GM18868 (cell line): ENCODE results near the gene TEX53.

Source experiments
- ATAC-seq: cut with Tn5 transposase; IDR thresholded peaks from one replicate; pipeline ENCODE4 v1.9.1; 2021; ENCODE audit warnings: mild to moderate bottlenecking, moderate library complexity; ENCODE audit not compliant: unreplicated experiment

Gene TEX53

DNA sequence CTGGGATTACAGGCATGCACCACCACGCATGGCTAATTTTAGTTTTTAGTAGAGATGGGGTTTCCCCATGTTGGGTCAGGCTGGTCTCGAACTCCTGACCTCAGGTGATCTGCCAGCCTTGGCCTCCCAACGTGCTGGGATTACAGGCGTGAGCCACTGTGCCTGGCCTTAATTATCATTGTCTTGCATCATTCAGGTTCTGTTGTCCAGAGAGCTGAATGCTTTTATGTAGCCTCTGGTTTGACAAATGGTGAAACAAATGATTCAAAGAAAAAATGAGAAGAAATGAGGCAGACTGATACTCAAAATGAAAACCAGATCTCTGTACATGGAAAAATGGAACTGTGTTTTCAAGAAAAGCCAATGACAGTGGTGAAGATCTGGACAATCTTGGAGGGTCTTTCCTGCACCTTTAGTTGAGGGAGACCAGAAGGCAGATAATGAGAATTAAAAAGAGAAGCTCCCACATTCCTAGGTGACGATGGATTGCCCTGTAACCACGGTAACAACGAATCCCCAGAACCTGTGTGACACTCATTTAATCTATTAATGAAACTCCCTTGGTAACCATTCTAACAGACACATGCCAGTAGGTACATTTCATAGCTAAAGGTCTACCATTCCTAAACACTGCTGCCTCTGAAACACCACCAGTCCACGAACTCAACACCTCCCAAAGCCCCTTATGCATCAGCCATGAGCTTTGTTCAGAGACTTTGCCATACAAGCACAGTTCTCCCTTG lies 22.8 kb upstream of the TEX53 start:
- ATAC-seq = no peak

DNA sequence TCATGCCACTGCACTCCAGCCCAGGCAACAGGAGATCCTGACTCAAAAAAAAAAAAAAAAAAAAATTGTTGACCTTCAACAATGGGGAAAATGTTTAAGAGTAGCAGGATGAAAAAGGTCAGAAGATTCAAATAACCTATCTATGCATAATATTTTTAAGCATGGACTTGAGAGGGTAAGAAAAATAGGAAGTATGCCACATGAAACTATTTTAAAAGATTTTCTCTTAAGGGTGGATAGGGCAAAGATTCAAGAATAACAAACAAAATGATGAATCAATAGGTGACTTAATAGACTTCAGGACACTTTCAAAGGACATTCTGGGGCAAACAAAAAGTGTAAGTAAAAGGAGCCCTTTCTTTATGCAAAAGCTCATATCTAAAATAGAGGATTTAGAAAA lies 21.2 kb upstream of the TEX53 start:
- no peak for ATAC-seq

DNA sequence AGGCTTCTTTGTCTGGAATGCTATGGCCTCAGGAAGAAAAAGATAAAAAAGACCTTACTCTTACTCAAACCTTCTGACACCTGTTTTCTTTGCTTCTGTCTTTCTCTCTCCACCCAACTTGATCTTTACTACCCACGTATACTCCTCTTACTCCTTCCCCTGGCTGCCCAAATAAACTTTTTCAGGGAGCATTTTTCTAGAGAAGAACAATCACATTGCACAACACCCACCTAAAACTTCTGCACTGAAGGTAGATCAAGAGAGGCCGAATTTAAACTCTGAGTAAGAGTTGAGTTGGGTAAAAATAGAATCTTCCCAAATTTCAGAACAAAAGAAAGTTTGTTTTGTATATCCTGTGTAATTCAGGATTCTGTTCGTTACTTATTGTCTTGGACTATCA lies 20.5 kb upstream of the TEX53 start:
- ATAC-seq = no peak

DNA sequence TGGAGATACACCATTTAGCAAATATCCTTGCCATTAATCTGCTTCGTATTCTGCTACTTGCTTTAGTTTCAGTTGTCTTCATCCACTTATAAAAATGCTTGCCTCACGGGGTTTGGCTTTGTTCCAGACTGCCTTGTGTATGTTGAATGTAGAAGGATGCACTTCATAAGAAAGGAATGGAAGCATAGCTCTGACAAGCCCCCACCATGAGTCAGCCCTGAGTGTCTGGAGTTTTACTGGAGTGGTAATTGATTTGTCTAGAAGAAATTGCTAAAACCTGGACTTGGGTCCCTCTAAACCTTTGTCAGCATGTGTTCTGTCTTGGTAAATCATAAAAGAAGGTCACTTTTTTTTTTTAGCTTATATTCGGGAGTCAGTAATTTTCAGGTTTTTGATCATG lies 19.8 kb upstream of the TEX53 start:
- ATAC-seq = no peak

DNA sequence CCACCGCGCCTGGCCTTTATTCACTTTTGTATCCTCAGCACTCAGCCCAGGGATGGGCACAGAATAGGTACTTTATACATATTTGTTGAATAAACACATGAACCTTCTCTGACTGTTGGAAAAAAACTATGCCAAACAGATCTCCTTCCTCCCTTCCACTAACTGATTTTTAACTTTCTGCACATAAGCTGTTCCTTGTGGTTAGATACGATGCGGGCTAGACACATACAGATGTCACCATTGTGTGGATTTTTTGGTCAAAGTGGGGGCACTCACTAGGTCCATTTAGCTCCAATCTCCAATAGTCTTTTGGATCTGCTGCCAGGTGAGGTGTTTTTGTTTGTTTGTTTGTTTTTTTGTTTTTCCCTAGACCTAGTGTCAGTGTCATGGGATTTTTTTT lies 19.3 kb upstream of the TEX53 start:
- no peak for ATAC-seq

- no peak for ATAC-seq
Measured at GRCh38 chr9:114674798-114675540, 17.4 kb upstream of the TEX53 start.

GRCh38 chr9:114674076-114674797 lies 16.6 kb upstream of the TEX53 start:
- no peak for ATAC-seq

DNA sequence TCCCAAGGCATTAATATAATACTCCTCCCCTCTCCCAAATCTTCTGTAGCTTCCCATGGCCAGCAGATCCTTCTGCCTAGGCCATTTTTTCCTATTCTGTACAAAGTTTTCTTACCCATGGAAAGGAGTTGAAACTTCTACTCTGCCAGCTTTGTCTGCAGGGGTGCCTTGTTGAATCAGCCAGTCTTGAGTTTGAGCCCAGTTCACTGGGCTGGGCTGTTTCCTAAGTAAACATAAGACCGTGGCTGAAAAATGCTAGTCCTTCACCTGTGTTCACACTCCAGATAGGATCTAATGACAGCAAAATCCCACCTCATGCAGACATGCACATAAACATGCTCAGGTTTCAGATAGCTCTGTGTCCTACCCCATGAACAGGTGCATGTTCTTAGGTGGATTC lies 14.0 kb upstream of the TEX53 start:
- no peak for ATAC-seq

- no peak for ATAC-seq
Measured at GRCh38 chr9:114669961-114670360, 12.4 kb upstream of the TEX53 start.

DNA sequence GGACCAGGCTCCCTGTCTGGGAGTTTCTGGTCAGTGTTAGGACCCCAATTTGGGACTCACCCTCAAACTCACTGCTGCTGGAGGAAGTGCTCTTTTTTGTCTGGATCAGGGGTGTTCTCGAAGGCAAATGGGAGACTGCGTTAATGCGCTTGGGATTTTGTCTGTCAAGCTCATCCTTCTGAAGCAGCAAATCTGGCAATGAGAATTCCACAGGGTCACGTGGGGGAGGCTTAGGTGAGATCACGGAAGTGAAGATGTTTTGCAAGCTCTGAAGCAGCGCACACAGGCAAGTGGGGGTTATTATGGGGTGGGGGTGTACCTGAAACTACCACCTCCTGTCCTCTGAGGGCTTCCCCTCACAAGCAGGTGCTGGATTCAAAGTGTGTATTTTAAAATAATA lies 10.5 kb upstream of the TEX53 start:
- ATAC-seq = no peak

DNA sequence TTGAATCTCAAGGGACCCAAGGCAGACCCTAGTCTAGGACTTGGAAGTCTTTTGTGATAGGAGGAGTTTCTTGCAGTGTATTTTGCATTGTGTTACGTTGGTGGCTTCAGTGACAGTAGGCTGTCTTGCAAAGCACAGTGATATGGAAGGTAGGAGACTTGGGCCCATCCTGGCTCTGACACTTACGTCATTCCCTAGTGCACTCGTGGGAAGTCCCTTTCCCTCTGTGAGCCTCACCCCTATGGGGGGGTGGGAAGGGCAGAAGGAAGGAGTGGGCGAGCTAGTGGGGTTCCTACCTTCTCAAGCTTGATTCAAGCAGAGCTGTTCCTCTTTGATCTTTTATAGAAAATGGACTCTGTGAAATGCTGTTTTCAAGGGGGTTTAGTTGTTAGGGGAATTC lies 9.2 kb upstream of the TEX53 start:
- no peak for ATAC-seq

- ATAC-seq = no peak
Measured at GRCh38 chr9:114666401-114666800, 8.8 kb upstream of the TEX53 start.

GRCh38 chr9:114664181-114664580 lies 6.6 kb upstream of the TEX53 start:
- no peak for ATAC-seq

GRCh38 chr9:114662081-114662989 lies 4.7 kb upstream of the TEX53 start:
- peak; percentile 83 for ATAC-seq

- ATAC-seq = no peak
Measured at GRCh38 chr9:114656301-114656700, 1.3 kb downstream of the TEX53 start.

GRCh38 chr9:114655689-114656088 lies 1.9 kb downstream of the TEX53 start:
- ATAC-seq = no peak

- peak; percentile 82 for ATAC-seq
Measured at GRCh38 chr9:114653556-114654159, 3.9 kb downstream of the TEX53 start.

DNA sequence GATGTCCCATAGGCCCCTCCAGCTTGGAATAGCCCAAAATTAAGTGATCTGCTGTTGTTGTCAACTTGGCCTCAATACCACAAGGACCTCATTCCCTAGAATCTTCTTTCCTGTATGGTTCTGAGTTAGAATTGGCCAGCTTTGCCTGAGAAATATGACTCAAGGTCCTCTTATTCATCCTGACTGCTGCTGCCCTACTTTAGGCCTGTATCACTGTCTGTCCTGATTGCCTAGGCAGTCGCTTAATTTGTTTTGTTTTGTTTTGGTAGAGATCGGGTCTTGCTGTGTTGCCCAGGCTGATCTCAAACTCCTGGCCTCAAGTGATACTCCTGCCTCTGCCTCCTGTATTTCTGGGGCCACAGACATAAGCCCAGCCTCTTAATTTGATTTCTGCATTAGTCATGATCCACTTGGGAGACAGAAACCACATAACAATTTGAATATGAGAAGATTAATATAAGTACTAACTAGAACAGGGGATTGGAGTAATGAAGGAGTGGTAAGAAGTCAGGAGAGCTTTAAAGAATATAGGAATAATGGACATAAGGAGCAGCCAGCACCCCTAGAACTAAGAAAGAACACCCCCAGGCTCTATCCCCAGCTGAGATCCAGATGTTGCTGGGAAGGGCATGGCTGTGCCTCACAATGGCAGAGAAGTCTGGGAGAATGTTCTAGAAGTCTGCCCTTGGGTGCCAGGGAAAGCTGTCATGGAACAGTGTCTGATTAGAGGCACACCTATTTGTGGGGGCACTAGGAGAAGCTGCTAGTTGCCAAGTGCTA lies 4.6 kb downstream of the TEX53 start:
- ATAC-seq = peak; percentile 26

DNA sequence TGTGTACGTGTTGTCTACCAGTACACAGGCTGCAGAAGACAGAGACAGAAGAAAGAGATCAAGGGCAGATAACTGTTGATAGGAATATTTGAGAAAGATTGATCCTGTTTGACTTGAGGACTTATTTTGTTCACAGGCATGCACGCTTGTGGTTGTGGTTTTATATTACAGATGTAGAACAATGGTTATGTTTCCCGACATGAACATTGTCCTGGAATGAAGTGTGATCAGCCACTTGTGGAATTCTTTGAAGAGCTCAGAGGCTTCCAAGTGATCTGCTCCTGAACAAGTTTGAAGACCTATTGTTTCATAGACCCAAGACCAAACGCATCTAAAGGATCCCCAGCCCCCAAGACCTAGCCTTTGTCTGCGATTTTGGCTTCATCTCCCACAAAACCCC lies 13.7 kb downstream of the TEX53 start:
- ATAC-seq = no peak

GRCh38 chr9:114643001-114643400 lies 14.6 kb downstream of the TEX53 start:
- ATAC-seq = no peak
